H9 (cell line): Measurements from ENCODE around the gene FHOD1. TPM values are rescaled to one million over a fixed set of nuclear protein-coding genes. Genes with fewer than 3 reads are reported as not detected.

Source experiments
- DNase-seq: peaks from one replicate; pipeline ENCODE4 v3.0.0-alpha.2; 2017
- H2AFZ ChIP-seq: one replicate; pipeline ENCODE4 v1.6.1; 2013; ENCODE audit warnings: mild to moderate bottlenecking, low read length, control low read depth, moderate library complexity
- H2AK5ac ChIP-seq: 2 replicates; pipeline ENCODE4 v1.6.1; 2013; ENCODE audit warnings: low read length, control low read depth, mixed read lengths; ENCODE audit not compliant: insufficient read length
- H2BK120ac ChIP-seq: one replicate; pipeline ENCODE4 v1.6.1; 2013; ENCODE audit warnings: low read depth, mild to moderate bottlenecking, low read length, control low read depth, inconsistent platforms; ENCODE audit not compliant: poor library complexity, severe bottlenecking
- H2BK12ac ChIP-seq: 2 replicates; pipeline ENCODE4 v1.6.1; 2013; ENCODE audit warnings: low read length, control low read depth, mixed read lengths, low read depth; ENCODE audit not compliant: insufficient read length
- H2BK15ac ChIP-seq: 2 replicates; pipeline ENCODE4 v1.6.1; 2013; ENCODE audit warnings: low read depth, low read length, control low read depth
- H2BK20ac ChIP-seq: one replicate; pipeline ENCODE4 v1.6.1; 2013; ENCODE audit warnings: low read depth, mild to moderate bottlenecking, low read length, control low read depth, inconsistent platforms; ENCODE audit not compliant: poor library complexity, severe bottlenecking
- H2BK5ac ChIP-seq: 2 replicates; pipeline ENCODE4 v1.6.1; 2013; ENCODE audit warnings: low read length, control low read depth, mixed read lengths; ENCODE audit not compliant: insufficient read length
- H3K14ac ChIP-seq: 2 replicates; pipeline ENCODE4 v1.6.1; 2013; ENCODE audit warnings: low read length, control low read depth; ENCODE audit not compliant: insufficient read depth
- H3K18ac ChIP-seq: 2 replicates; pipeline ENCODE4 v1.6.1; 2013; ENCODE audit warnings: low read depth, mild to moderate bottlenecking, mixed read lengths, low read length, control low read depth; ENCODE audit not compliant: insufficient read length
- H3K23ac ChIP-seq: 2 replicates; pipeline ENCODE4 v1.6.1; 2013; ENCODE audit warnings: low read length, control low read depth, mixed read lengths, low read depth; ENCODE audit not compliant: insufficient read length
- H3K23me2 ChIP-seq: 2 replicates; pipeline ENCODE4 v1.6.1; 2013; ENCODE audit warnings: low read depth, mild to moderate bottlenecking, mixed read lengths, low read length, control low read depth; ENCODE audit not compliant: insufficient read length, poor library complexity, severe bottlenecking
- H3K27ac ChIP-seq: 2 replicates; pipeline ENCODE4 v1.5.1; 2013; ENCODE audit warnings: low read length, control low read depth, mixed read lengths, low read depth; ENCODE audit not compliant: insufficient read length
- H3K27me3 ChIP-seq: 2 replicates; pipeline ENCODE4 v1.6.1; 2013; ENCODE audit warnings: low read length, control low read depth, inconsistent platforms; ENCODE audit not compliant: insufficient read depth
- H3K4ac ChIP-seq: 2 replicates; pipeline ENCODE4 v1.6.1; 2013; ENCODE audit warnings: low read depth, mild to moderate bottlenecking, control low read depth, inconsistent platforms, low read length, moderate library complexity
- H3K4me1 ChIP-seq: 2 replicates; pipeline ENCODE4 v1.6.1; 2013; ENCODE audit warnings: low read length, control low read depth, inconsistent platforms; ENCODE audit not compliant: insufficient read depth
- H3K4me2 ChIP-seq: 2 replicates; pipeline ENCODE4 v1.6.1; 2013; ENCODE audit warnings: low read length, control low read depth, mixed read lengths; ENCODE audit not compliant: insufficient read length, insufficient read depth
- H3K56ac ChIP-seq: 2 replicates; pipeline ENCODE4 v1.6.1; 2013; ENCODE audit warnings: low read depth, mild to moderate bottlenecking, mixed read lengths, low read length, control low read depth; ENCODE audit not compliant: insufficient read length
- H3K79me1 ChIP-seq: 2 replicates; pipeline ENCODE4 v1.6.1; 2013; ENCODE audit warnings: low read depth, mild to moderate bottlenecking, moderate library complexity, low read length, control low read depth, inconsistent platforms; ENCODE audit not compliant: insufficient read depth, poor library complexity, severe bottlenecking
- H3K79me2 ChIP-seq: 2 replicates; pipeline ENCODE4 v1.6.1; 2013; ENCODE audit warnings: low read length, control low read depth, inconsistent platforms; ENCODE audit not compliant: insufficient read depth
- H3K9ac ChIP-seq: 2 replicates; pipeline ENCODE4 v1.6.1; 2013; ENCODE audit warnings: low read length, control low read depth, mixed read lengths; ENCODE audit not compliant: insufficient read length; ENCODE audit errors: extremely low read depth
- H3K9me3 ChIP-seq: one replicate; pipeline ENCODE4 v1.6.1; 2013; ENCODE audit warnings: low read depth, low read length, inconsistent platforms; ENCODE audit not compliant: control insufficient read depth
- H3T11ph ChIP-seq: one replicate; pipeline ENCODE4 v1.6.1; 2013; ENCODE audit warnings: mild to moderate bottlenecking, low read length, control low read depth, inconsistent platforms
- H4K20me1 ChIP-seq: one replicate; pipeline ENCODE4 v1.6.1; 2013; ENCODE audit not compliant: control insufficient read depth, insufficient read length, insufficient read depth
- H4K5ac ChIP-seq: 2 replicates; pipeline ENCODE4 v1.6.1; 2013; ENCODE audit warnings: low read depth, mild to moderate bottlenecking, mixed read lengths, low read length, control low read depth; ENCODE audit not compliant: insufficient read length
- H4K8ac ChIP-seq: replicated peaks from 2 replicates; pipeline ENCODE4 v1.6.1; 2013; ENCODE audit warnings: low read length, control low read depth, mixed read lengths, low read depth; ENCODE audit not compliant: insufficient read length
- H4K91ac ChIP-seq: 2 replicates; pipeline ENCODE4 v1.6.1; 2013; ENCODE audit warnings: low read depth, mild to moderate bottlenecking, moderate library complexity, mixed read lengths, low read length, control low read depth; ENCODE audit not compliant: insufficient read length
- H3K27ac Mint-ChIP-seq, 3 experiments: 2 replicates in 2 of 3; 3 replicates in 1 of 3; pipeline ENCODE4 v1.8.0; 2020 to 2021; ENCODE audit warnings: mixed read lengths in 3 of 3, mild to moderate bottlenecking in 1 of 3, moderate library complexity in 1 of 3
- H3K27me3 Mint-ChIP-seq: 2 replicates; pipeline ENCODE4 v1.8.0; 2021; ENCODE audit warnings: low read depth, mild to moderate bottlenecking, moderate library complexity, mixed read lengths
- H3K36me3 Mint-ChIP-seq, 3 experiments: 2 replicates in 2 of 3; 3 replicates in 1 of 3; pipeline ENCODE4 v1.8.0; 2020 to 2021; ENCODE audit warnings: low read depth in 3 of 3, mixed read lengths in 3 of 3; ENCODE audit not compliant: insufficient read depth in 1 of 3
- H3K4me1 Mint-ChIP-seq, 2 experiments: 2 replicates each; pipeline ENCODE4 v1.8.0; 2020; ENCODE audit warnings: mixed read lengths in 2 of 2
- H3K4me3 Mint-ChIP-seq, 2 experiments: 2 replicates in 1 of 2; 3 replicates in 1 of 2; pipeline ENCODE4 v1.8.0; 2020 to 2021; ENCODE audit warnings: mild to moderate bottlenecking in 2 of 2, mixed read lengths in 2 of 2, moderate library complexity in 1 of 2
- H3K9me3 Mint-ChIP-seq, 2 experiments: 2 replicates in 1 of 2; 3 replicates in 1 of 2; pipeline ENCODE4 v1.8.0; 2020; ENCODE audit warnings: mild to moderate bottlenecking in 2 of 2, mixed read lengths in 2 of 2, moderate library complexity in 1 of 2
- CTCF ChIP-seq: fragments of 200-600 bp; sonication (generic); conservative IDR thresholded peaks from 3 replicates; pipeline ENCODE4 v1.8.0; 2021; ENCODE audit warnings: antibody characterized with exemption, mild to moderate bottlenecking
- WGBS: extraction: QIAGEN DNeasy Blood & Tissue Kit; methylation state at CpG from one replicate; pipeline ENCODE4 v1.1.7; 2013; ENCODE audit warnings: missing lambda C conversion rate, low lambda C conversion rate, mixed read lengths; ENCODE audit not compliant: insufficient read length; ENCODE audit errors: extremely low coverage; 5-methylcytosine and 5-hydroxymethylcytosine counted together
- total RNA-seq: library from RNA; stranded (reverse); gene quantifications from 2 replicates; pipeline ENCODE4 v1.2.1, GENCODE V29; 2021

The FHOD1 gene
- total RNA-seq, 1 experiment from 2014 or later = 67.0 TPM

GRCh38 chr16:67254801-67255552 is 7.7 kb upstream of the FHOD1 start:
- Histone ChIP-seq H3K4me1 (no peaks in the 10 kb centered on the region; the same call in 1 of the 2 replicates), H2AFZ (no peak overlapping the region), H3K23me2 (no peaks in the 10 kb centered on the region), H3K14ac (no peak overlapping the region), H4K91ac (no peak overlapping the region), H3K4me2 (no peak overlapping the region), H3K79me2 (no peaks in the 10 kb centered on the region), H2BK5ac (no peak overlapping the region), H3K4ac (no peak overlapping the region), H3K56ac (no peak overlapping the region), H3K18ac (no peak overlapping the region), H3K27ac (no peak overlapping the region), H4K8ac (no peak overlapping the region), H2BK20ac (no peak overlapping the region), H3K79me1 (no peaks in the 10 kb centered on the region), H2AK5ac (no peak overlapping the region), H2BK15ac (no peak overlapping the region), H4K5ac (no peak overlapping the region), H3K9me3 (no peaks in the 10 kb centered on the region), H3K9ac (no peak overlapping the region), H3K27me3 (no peaks in the 10 kb centered on the region; the same call in 1 of the 2 replicates), H4K20me1 (no peaks in the 10 kb centered on the region), H3K23ac (no peak overlapping the region), H3T11ph (no peak overlapping the region), H2BK12ac (no peak overlapping the region), H2BK120ac (no peak overlapping the region)
- no peak for DNase-seq
- peaks cover 7% of the 10 kb centered on the region for H3K27me3 Mint-ChIP-seq
- peaks cover 4% of the 10 kb centered on the region in 2 experiments for H3K4me1 Mint-ChIP-seq
- H3K4me3 Mint-ChIP-seq = no peak overlapping the region
- peaks cover 0 to 21% (median 0%) of the 10 kb centered on the region in 3 experiments; a peak in 3 of 7 replicates for H3K36me3 Mint-ChIP-seq
- no peak for TF ChIP-seq CTCF
- no CpG with 5 or more reads among the region's 18 CpGs for whole genome bisulfite sequencing
- H3K27ac Mint-ChIP-seq = no peak overlapping the region
- H3K9me3 Mint-ChIP-seq = no peaks in the 10 kb centered on the region
